Limb (tissue), 2 donors: Measurements from ENCODE around the gene KRTAP3-3.
"Not testable (repeated sequence)": the region's sequence is repeated elsewhere in the genome, so short reads cannot be mapped to it uniquely, and the experiment has no call there.

Experiments
- DNase-seq, 2 donors: peaks; one replicate each; pipeline ENCODE4 v3.0.0-alpha.2; 2016; ENCODE audit errors: extremely low spot score in 2 of 2

KRTAP3-3 gene

DNA sequence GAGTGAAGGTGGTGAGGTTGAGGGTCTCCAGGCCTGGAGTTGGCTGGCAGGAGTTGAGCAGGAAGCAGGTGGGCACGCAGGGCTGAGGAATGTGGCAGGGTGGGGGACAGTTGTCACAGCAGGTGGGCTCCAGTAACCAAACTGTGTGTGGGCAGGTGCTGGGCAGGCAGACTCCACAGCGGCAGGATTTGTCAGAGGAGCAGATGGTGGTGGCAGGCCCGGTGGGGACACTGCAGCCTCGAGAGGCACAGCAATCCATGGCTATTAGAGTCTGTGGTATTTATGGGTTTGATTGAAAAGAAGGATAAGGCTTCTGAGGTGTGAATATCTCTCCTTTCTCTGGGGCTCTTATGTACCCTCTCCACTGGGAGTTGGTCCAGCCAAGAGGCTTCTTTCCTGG lies at the start of gene KRTAP3-3:
KRTAP3-3 (minus strand) TSS at position 326 of the 400 bp plus-strand sequence; CDS start at position 259, 67 bp downstream.
- DNase-seq = no peak

- no peak for DNase-seq
Measured at GRCh38 chr17:41042953-41043352, 49.0 kb upstream of the KRTAP3-3 start.

- DNase-seq = peak; percentile 14 to 37
Measured at GRCh38 chr17:41040783-41041571, 47.0 kb upstream of the KRTAP3-3 start, which contains the start of gene KRTAP1-1. TSS of gene KRTAP1-1 (minus strand) at chr17:41041450. CDS start at chr17:41041397, 53 bp downstream.

GRCh38 chr17:41037853-41038350 lies 43.9 kb upstream of the KRTAP3-3 start:
- no peak for DNase-seq

DNA sequence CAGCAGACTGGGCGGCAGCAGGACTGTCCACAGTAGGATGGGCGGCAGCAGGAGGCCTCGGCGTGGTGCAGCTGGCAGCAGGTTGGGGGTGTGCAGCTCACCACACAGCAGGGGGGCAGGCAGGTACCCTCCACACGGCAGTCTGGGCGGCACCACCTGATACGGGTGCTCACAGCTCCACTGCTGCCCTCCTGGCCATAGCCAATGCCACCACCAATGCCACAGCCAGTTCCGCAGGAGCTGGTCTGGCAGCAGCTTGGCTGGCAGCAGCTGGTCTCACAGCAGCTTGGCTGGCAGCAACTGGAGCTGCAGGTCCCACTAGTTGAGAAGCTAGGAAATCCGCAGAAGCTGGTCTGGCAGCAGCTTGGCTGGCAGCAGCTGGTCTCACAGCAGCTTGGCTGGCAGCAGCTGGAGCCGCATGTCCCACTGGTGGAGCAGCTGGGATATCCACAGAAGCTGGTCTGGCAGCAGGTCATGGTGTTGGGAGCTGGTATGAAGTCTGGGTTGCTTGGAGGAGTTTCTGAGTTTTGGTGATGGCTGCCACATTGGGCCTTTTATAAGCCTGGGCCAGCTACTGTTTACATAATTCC lies 40.5 kb upstream of the KRTAP3-3 start, which contains the start of gene KRTAP1-3:
KRTAP1-3 (minus strand) TSS at position 529 of the 590 bp plus-strand sequence; CDS start at position 476, 53 bp downstream.
- not testable (repeated sequence) for DNase-seq

DNA sequence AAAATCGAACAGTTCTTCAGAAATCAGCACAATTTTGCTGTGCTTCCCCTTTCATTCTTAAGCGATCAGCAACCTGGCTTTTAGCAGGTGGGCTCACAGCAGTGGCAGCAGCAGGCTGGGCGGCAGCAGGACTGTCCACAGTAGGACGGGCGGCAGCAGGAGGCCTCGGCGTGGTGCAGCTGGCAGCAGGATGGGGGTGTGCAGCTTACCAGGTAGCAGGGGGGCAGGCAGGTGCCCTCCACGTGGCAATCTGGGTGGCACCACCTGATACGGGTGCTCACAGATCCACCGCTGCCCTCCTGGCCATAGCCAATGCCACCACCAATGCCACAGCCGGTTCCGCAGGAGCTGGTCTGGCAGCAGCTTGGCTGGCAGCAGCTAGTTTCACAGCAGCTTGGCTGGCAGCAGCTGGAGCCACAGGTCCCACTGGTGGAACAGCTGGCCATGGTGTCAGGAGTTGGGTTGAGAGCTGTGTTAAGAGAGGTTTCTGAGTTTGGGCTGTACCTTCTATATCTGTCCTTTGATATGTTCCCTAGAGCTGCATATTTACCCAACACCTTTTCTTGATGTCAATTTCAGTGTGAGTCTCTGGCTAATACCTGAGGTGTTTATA lies 35.8 kb upstream of the KRTAP3-3 start, which contains the start of gene KRTAP1-4:
KRTAP1-4 (minus strand) TSS at position 563 of the 613 bp plus-strand sequence; CDS start at position 446, 117 bp downstream.
- DNase-seq = no peak

- no peak for DNase-seq
Measured at GRCh38 chr17:41026715-41027471, 32.9 kb upstream of the KRTAP3-3 start, which contains the start of gene KRTAP1-5. TSS of gene KRTAP1-5 (minus strand) at chr17:41027208. CDS start at chr17:41027155, 53 bp downstream.

DNA sequence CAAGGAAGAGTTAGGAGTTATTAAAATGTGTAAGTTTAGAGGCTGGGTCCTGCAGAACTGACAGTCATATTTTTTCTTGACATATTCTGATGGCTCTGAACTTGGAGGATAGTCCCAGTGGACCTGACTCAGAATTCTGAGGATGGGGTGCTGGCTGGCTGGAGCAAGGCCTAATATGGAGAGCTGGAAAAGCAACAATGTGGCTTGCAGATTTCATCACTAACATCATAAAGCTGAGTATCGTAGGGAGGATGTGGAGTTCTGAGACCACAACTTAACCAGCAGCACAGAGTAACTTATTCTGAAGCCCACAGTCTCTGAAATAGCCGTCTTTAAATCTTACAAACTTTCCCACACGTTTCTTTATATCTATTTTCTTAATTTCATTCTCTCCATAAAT lies 30.7 kb upstream of the KRTAP3-3 start:
- DNase-seq = no peak

GRCh38 chr17:41020336-41020735 lies 26.4 kb upstream of the KRTAP3-3 start:
- no peak for DNase-seq

DNA sequence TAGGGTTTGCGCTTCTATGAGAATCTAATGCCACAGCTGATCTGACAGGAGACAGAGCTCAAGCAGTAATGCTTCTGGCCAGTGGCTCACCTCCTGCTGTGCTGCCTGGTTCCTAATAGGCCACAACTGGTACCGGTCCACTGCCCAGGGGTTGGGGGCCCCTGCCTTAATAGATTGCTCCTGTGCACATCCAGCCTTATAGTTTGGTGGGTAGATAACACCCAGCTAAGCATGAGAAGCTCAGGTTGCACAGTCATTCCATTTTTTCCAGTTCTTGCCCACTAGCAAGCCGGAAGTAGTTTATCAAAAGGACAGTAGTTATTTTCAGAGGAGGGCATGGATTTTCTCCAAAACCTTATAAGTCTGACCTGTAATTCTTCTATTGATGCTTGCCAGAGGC lies 25.5 kb upstream of the KRTAP3-3 start:
- DNase-seq = no peak

- DNase-seq = no peak
Measured at GRCh38 chr17:41018541-41018940, 24.6 kb upstream of the KRTAP3-3 start.

GRCh38 chr17:41016578-41017215 lies 22.7 kb upstream of the KRTAP3-3 start:
- no peak for DNase-seq

GRCh38 chr17:41015454-41015853 lies 21.5 kb upstream of the KRTAP3-3 start:
- DNase-seq = no peak

GRCh38 chr17:41013606-41014005 lies 19.6 kb upstream of the KRTAP3-3 start:
- DNase-seq = peak in 1 of 2 donors; percentile 54

DNA sequence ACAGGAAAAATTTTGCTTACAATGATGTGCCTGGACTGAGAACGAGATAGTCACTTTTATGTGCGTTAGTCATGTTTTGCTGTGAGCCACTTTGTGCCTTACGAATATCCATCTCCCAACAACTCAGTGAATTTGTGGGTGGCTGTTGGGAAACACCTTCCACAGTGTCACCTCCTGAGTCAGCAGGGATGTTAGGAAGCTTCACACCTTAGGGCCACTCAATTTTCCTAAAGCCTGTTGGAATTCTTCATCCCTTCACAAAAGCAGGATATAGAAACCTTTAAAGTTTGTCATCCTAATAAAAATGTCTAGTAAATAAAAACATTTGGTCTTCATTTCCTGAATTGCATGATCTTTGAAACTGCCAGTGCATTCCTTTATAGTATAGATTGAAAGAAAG lies 19.2 kb upstream of the KRTAP3-3 start:
- DNase-seq = no peak

DNA sequence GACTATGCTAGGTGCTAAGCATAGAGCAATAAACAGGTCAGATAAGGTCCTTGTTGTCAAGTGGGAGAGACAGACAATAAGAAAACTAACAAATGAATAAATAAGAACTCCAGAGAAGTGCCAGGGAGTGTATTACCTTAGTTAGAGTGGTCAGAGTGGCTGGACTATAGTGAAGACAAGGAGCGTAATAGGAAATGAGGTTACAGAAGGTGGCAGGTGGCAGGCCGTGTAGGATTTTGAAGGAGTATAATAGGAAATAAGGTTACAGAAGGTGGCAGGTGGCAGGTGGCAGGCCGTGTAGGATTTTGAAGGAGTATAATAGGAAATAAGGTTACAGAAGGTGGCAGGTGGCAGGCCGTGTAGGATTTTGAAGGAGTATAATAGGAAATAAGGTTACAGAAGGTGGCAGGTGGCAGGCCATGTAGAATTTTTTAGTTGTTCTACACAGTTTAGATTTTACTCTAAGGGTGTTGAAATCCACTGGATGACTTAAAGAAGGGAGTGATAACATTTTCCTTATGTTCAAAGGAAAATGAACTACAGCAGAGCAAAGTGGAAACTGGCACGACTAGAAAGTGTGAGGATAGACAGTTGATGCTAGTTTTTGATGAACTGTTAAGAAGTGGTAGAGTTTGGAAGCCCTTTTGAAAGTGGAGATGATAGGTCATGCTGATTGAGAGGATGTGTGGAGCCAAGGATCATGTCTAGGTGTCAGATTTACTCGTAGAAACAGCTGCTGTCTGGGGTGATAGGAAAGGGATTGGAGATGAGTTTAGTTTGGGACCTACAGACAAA lies 18.6 kb upstream of the KRTAP3-3 start:
- DNase-seq = no peak

DNA sequence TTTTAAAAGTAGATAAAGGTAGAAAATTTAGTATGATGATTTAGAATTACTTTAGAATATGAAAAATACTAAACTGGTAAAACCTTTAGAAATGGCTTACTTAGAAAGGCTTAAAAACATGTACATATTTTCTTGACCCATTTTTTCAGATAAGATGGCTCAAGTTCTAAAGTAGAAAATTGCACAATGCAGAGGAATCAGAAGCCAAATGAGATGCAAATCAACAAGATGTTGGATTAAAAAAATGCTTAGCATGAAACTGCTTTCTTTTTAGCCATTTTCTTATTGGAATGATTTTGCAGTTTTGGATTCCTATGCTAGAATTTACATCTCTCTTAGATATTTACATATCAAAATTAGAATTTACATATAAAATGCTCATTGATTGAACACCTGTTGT lies 16.5 kb upstream of the KRTAP3-3 start:
- DNase-seq = no peak

GRCh38 chr17:41009936-41010335 lies 16.0 kb upstream of the KRTAP3-3 start:
- DNase-seq = no peak

DNA sequence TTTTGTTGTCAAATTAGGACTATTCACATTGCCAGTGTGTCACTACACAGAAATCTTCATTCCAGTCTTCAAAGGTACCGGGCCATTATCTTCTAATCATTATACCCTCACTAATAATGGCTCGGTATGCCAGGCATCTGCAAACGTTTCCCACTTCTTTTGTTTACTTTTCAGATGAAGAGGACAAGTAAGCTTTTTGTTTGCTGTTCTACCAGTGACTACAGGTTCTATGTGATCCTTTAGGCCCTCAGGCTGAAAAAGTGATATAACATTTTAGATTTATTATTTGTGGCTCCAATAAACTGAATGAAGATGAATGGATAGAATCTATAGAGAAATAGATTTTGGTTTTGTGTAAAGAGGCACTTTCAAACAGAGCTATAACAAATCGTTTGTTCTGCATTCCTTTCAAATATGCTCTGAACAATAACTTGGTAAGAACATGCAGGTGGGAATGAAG lies 15.4 kb upstream of the KRTAP3-3 start:
- no peak for DNase-seq

- no peak for DNase-seq
Measured at GRCh38 chr17:41008811-41009210, 14.8 kb upstream of the KRTAP3-3 start, which contains the start of gene KRTAP3-1. TSS of gene KRTAP3-1 (minus strand) at chr17:41009128. CDS start at chr17:41009074, 54 bp downstream.
